ENCODE measurements around the gene CD244. TPM values are rescaled to one million over a fixed set of nuclear protein-coding genes. Genes with fewer than 3 reads are reported as not detected.

CD244 gene
- total RNA-seq, 1 experiment from 2014 or later, result not detected

DNA sequence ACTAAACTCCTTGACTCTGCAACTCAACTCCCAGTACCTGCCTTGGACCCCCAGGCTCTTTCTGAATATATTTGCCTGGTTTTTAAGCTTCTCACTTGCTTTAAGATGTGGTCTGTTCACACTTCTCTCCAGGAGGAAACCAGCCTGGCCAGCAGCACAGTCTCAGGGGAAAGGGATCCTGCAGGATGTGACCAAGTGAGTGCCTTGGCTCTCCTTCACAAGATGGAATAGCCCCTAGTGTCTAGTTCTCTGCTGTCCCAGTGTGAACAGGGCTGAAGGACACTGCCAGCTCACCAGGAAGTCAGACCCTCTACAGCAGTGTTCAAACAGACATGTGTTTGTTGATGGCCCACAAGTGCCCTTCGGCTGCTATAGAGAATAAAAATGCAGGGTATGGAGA, 32.9 kb downstream of the CD244 start:
- intact Hi-C loops (cut with micrococcal nuclease; ENCODE audit: unreplicated experiment), result loop anchor here (1.0 to 10.0 kb wide), 5 partner anchors 23 to 152 kb away; no protein-coding TSS in a partner anchor
- no TSS peak for BruUV-seq (replicated peaks)
- H3K4me3 Mint-ChIP-seq (ENCODE audit: low read depth, unreplicated experiment), result no peak overlapping the region

GRCh38 chr1:160827418-160827817, 35.3 kb downstream of the CD244 start:
- peaks cover 38% of the 10 kb centered on the region for H3K4me1 Mint-ChIP-seq (ENCODE audit: low read depth, unreplicated experiment)
- CTCF ChIA-PET, result interaction anchor here (1.7 kb wide), 1 partner anchor 48 kb away, joined by 7 read pairs; no protein-coding TSS in a partner anchor

More for the DNA sequence above, 32.9 kb downstream of the CD244 start:
- H3K36me3 Mint-ChIP-seq (ENCODE audit: insufficient read depth, unreplicated experiment), result no peaks in the 10 kb centered on the region
- no peak overlapping the region for H3K27ac Mint-ChIP-seq (ENCODE audit: unreplicated experiment)
- DNase-seq, result no peak
- H3K4me1 Mint-ChIP-seq (ENCODE audit: low read depth, unreplicated experiment), result peaks cover 41% of the 10 kb centered on the region
- TF ChIP-seq, protein P1, sequence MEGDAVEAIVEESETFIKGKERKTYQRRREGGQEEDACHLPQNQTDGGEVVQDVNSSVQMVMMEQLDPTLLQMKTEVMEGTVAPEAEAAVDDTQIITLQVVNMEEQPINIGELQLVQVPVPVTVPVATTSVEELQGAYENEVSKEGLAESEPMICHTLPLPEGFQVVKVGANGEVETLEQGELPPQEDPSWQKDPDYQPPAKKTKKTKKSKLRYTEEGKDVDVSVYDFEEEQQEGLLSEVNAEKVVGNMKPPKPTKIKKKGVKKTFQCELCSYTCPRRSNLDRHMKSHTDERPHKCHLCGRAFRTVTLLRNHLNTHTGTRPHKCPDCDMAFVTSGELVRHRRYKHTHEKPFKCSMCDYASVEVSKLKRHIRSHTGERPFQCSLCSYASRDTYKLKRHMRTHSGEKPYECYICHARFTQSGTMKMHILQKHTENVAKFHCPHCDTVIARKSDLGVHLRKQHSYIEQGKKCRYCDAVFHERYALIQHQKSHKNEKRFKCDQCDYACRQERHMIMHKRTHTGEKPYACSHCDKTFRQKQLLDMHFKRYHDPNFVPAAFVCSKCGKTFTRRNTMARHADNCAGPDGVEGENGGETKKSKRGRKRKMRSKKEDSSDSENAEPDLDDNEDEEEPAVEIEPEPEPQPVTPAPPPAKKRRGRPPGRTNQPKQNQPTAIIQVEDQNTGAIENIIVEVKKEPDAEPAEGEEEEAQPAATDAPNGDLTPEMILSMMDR (IDR thresholded peaks at IDR 0.05; ENCODE audit: unreplicated experiment), result no peak
- CTCF ChIA-PET, result interaction anchor here (1.0 to 2.6 kb wide), 4 partner anchors 49 to 125 kb away, joined by 5 to 13 read pairs (median 12); partner anchors contain the start of gene ITLN2
- H3K27me3 Mint-ChIP-seq (ENCODE audit: unreplicated experiment), result peaks cover 20% of the 10 kb centered on the region
- H3K9me3 Mint-ChIP-seq (ENCODE audit: low read depth, unreplicated experiment), result no peaks in the 10 kb centered on the region

GRCh38 chr1:160826546-160826945, 36.1 kb downstream of the CD244 start:
- DNase-seq, result peak; percentile 27
- Mint-ChIP-seq H3K9me3 (ENCODE audit: low read depth, unreplicated experiment) (no peaks in the 10 kb centered on the region), H3K4me1 (ENCODE audit: low read depth, unreplicated experiment) (peaks cover 38% of the 10 kb centered on the region), H3K36me3 (ENCODE audit: insufficient read depth, unreplicated experiment) (no peaks in the 10 kb centered on the region), H3K4me3 (ENCODE audit: low read depth, unreplicated experiment) (no peak overlapping the region), H3K27me3 (ENCODE audit: unreplicated experiment) (no peaks in the 10 kb centered on the region), H3K27ac (ENCODE audit: unreplicated experiment) (peak overlapping the region; percentile 78)
- TF ChIP-seq, protein P1 (IDR thresholded peaks at IDR 0.05; ENCODE audit: unreplicated experiment), result no peak
- CTCF ChIA-PET, result interaction anchor here (0.6 to 1.7 kb wide), 7 partner anchors 8 to 99 kb away, joined by 3 to 9 read pairs (median 5); no protein-coding TSS in a partner anchor
- intact Hi-C loops (cut with micrococcal nuclease; ENCODE audit: unreplicated experiment), result no loop called here
- no TSS peak for BruUV-seq (replicated peaks)

More at GRCh38 chr1:160827418-160827817, 35.3 kb downstream of the CD244 start:
- H3K36me3 Mint-ChIP-seq (ENCODE audit: insufficient read depth, unreplicated experiment), result no peaks in the 10 kb centered on the region
- no peaks in the 10 kb centered on the region for H3K9me3 Mint-ChIP-seq (ENCODE audit: low read depth, unreplicated experiment)
- no peak overlapping the region for H3K4me3 Mint-ChIP-seq (ENCODE audit: low read depth, unreplicated experiment)
- no peaks in the 10 kb centered on the region for H3K27me3 Mint-ChIP-seq (ENCODE audit: unreplicated experiment)
- no peak for DNase-seq
- intact Hi-C loops (cut with micrococcal nuclease; ENCODE audit: unreplicated experiment), result no loop called here
- TF ChIP-seq, protein P1 (IDR thresholded peaks at IDR 0.05; ENCODE audit: unreplicated experiment), result no peak
- peak overlapping the region; percentile 72 for H3K27ac Mint-ChIP-seq (ENCODE audit: unreplicated experiment)
- no TSS peak for BruUV-seq (replicated peaks)

DNA sequence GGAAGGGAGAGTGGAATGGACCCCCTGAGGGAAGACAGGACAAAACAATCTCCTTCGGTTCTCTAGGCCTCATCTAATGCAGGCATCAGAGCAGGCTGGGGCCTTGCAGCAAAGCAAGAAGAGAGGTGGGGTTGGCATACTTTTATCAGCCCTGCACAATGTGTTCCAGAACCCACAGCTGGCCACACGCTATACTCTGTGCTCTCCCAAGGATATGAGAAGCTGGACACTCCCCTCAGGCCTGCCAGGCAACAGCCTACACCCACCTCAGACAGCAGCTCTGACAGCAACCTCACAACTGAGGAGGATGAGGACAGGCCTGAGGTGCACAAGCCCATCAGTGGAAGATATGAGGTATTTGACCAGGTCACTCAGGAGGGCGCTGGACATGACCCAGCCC, 39.4 kb downstream of the CD244 start:
- no peak for DNase-seq
- Mint-ChIP-seq H3K4me3 (ENCODE audit: low read depth, unreplicated experiment) (no peak overlapping the region), H3K36me3 (ENCODE audit: insufficient read depth, unreplicated experiment) (no peaks in the 10 kb centered on the region), H3K27me3 (ENCODE audit: unreplicated experiment) (no peaks in the 10 kb centered on the region), H3K27ac (ENCODE audit: unreplicated experiment) (no peak overlapping the region), H3K9me3 (ENCODE audit: low read depth, unreplicated experiment) (no peaks in the 10 kb centered on the region), H3K4me1 (ENCODE audit: low read depth, unreplicated experiment) (peaks cover 24% of the 10 kb centered on the region)
- CTCF ChIA-PET, result no interaction called here
- intact Hi-C loops (cut with micrococcal nuclease; ENCODE audit: unreplicated experiment), result no loop called here
- no TSS peak for BruUV-seq (replicated peaks)
- TF ChIP-seq, protein P1 (IDR thresholded peaks at IDR 0.05; ENCODE audit: unreplicated experiment), result no peak
